Activated T-helper 1 cell treated with anti-CD3 and anti-CD28 coated beads, Interleukin-2, amount 50 U/mL, for 16 hours (primary cell): ENCODE results near the gene EHMT2.
"Not testable (repeated sequence)": the region's sequence is repeated elsewhere in the genome, so short reads cannot be mapped to it uniquely, and the experiment has no call there.

Experiments
- DNase-seq, 2 donors: peaks; one replicate each; pipeline ENCODE4 v3.0.0-alpha.2; 2020; ENCODE audit warnings: low read depth in 1 of 2, low spot score in 1 of 2

The EHMT2 gene

GRCh38 chr6:31915756-31916155 lies 18.3 kb upstream of the EHMT2 start:
- no peak for DNase-seq

- no peak for DNase-seq
These were observed 17.9 kb upstream of the EHMT2 start for GRCh38 chr6:31915351-31915750.

GRCh38 chr6:31911826-31912585 lies 14.5 kb upstream of the EHMT2 start:
- DNase-seq = no peak

- not testable (repeated sequence) for DNase-seq
These were observed 11.8 kb upstream of the EHMT2 start for GRCh38 chr6:31909298-31909697.

- no peak for DNase-seq
These were observed 11.3 kb upstream of the EHMT2 start for GRCh38 chr6:31908791-31909190.

- not testable (repeated sequence) for DNase-seq
These were observed 10.8 kb upstream of the EHMT2 start for GRCh38 chr6:31908255-31908654.

GRCh38 chr6:31907158-31907813 lies 9.8 kb upstream of the EHMT2 start:
- DNase-seq = no peak

- not testable (repeated sequence) for DNase-seq
These were observed 9.2 kb upstream of the EHMT2 start for GRCh38 chr6:31906727-31907126.

GRCh38 chr6:31906122-31906521 lies 8.6 kb upstream of the EHMT2 start:
- DNase-seq = no peak

GRCh38 chr6:31905041-31905440 lies 7.5 kb upstream of the EHMT2 start:
- DNase-seq = no peak

- no peak for DNase-seq
These were observed 6.5 kb upstream of the EHMT2 start for GRCh38 chr6:31903957-31904356.

GRCh38 chr6:31901953-31902643 lies 4.6 kb upstream of the EHMT2 start, which contains the start of gene ZBTB12:
ZBTB12 (minus strand) TSS chr6:31902086; CDS start chr6:31901305, 781 bp downstream.
- peak; percentile 61 to 75 for DNase-seq

GRCh38 chr6:31901415-31901952 lies 4.0 kb upstream of the EHMT2 start:
- peak; percentile 38 to 56 for DNase-seq

GRCh38 chr6:31900917-31901414 lies 3.5 kb upstream of the EHMT2 start:
- no peak for DNase-seq

GRCh38 chr6:31899882-31900722 lies 2.6 kb upstream of the EHMT2 start:
- no peak for DNase-seq

- no peak for DNase-seq
These were observed 1.7 kb upstream of the EHMT2 start for GRCh38 chr6:31899215-31899614.

- no peak for DNase-seq
These were observed 999 bp upstream of the EHMT2 start for GRCh38 chr6:31898383-31899011.

GRCh38 chr6:31896856-31897611 lies 464 bp downstream of the EHMT2 start:
- DNase-seq = no peak

- DNase-seq = no peak
These were observed 1.0 kb downstream of the EHMT2 start for GRCh38 chr6:31896493-31896855.
